OCI-LY1 (cell line): ENCODE results near the gene PAIP2B.

Experiments
- CTCF ChIP-seq: fragments of 200-600 bp; sonication (generic), shearing (Covaris generic); IDR thresholded peaks from 2 replicates; pipeline ENCODE4 v1.5.1; 2017; ENCODE audit warnings: mild to moderate bottlenecking, antibody characterized with exemption, low read length, moderate library complexity, mixed read lengths
- EZH2 ChIP-seq: fragments of 200-600 bp; sonication (generic), shearing (Covaris generic); IDR thresholded peaks from 2 replicates; pipeline ENCODE4 v1.8.0; 2017; ENCODE audit warnings: borderline replicate concordance, mixed run types, mild to moderate bottlenecking, antibody characterized with exemption, low read length, moderate library complexity, mixed read lengths

- TF ChIP-seq EZH2 (no peak), CTCF (no peak)
These were observed 45.6 kb downstream of the PAIP2B start for GRCh38 chr2:71181316-71181715.
